GM13977 (cell line): Measurements from ENCODE around the gene SLC4A9.

Experiments used
- DNase-seq: peaks from one replicate; pipeline ENCODE4 v3.0.0; 2012; ENCODE audit warnings: low spot score
- in situ Hi-C: fragments of 300-500 bp; cut with MboI; formaldehyde crosslinking; loops from one replicate; pipeline ENCODE4 v1.12.0; 2022; ENCODE audit warnings: low sequenced_read_pairs, low pct_unique_long_range_greater_than_20kb, mixed read lengths, inconsistent platforms; ENCODE audit not compliant: unreplicated experiment
- TF ChIP-seq, protein P1 (sequence below): IDR thresholded peaks from 2 replicates; pipeline ENCODE4 v1.5.1; 2012; ENCODE audit warnings: mild to moderate bottlenecking, control low read depth; ENCODE audit not compliant: insufficient read depth; ENCODE audit errors: extremely low read depth, missing control alignments

The SLC4A9 gene

DNA sequence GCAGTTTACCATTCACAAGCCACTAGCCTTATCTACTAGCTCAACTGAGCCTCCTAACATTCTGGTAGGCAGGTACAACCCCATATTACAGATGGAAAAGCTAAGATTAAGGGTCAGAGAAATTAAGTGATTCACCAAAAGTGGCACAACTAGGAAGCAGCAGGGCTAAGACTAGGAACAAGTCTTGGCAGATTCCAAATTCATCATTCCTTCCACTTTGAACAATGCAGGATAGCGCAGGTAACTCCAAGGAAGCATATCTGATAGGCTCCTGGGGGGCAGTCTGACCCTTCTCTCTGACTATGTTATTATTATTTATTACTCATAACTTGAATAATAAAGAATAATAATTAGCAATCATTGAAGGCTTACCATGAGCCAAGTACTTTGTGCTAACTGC is 22.1 kb upstream of the SLC4A9 start:
- in situ Hi-C loops: no loop called here
- no peak for DNase-seq
- TF ChIP-seq, protein P1, sequence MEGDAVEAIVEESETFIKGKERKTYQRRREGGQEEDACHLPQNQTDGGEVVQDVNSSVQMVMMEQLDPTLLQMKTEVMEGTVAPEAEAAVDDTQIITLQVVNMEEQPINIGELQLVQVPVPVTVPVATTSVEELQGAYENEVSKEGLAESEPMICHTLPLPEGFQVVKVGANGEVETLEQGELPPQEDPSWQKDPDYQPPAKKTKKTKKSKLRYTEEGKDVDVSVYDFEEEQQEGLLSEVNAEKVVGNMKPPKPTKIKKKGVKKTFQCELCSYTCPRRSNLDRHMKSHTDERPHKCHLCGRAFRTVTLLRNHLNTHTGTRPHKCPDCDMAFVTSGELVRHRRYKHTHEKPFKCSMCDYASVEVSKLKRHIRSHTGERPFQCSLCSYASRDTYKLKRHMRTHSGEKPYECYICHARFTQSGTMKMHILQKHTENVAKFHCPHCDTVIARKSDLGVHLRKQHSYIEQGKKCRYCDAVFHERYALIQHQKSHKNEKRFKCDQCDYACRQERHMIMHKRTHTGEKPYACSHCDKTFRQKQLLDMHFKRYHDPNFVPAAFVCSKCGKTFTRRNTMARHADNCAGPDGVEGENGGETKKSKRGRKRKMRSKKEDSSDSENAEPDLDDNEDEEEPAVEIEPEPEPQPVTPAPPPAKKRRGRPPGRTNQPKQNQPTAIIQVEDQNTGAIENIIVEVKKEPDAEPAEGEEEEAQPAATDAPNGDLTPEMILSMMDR: no peak

DNA sequence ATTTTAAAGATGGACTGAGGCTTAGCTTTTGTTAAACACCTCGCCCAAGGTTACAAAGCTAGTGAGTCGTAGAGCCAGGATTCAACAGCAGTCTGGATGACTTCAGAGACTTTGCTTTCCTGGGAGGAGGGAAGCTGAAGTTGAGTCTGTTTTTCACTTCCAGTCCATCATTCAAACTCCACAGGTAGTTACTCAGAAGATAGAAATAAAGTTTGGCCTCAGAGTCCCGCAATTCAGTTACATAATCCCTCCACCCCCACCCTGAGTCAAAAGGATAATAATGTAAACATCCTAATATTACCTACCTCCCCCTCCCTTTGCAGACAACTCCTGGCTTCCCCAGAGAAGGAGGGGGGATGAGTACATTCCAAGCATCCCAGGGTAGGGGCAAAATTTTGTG is 21.7 kb upstream of the SLC4A9 start:
- in situ Hi-C loops: no loop called here
- TF ChIP-seq, protein P1: no peak
- DNase-seq: no peak

DNA sequence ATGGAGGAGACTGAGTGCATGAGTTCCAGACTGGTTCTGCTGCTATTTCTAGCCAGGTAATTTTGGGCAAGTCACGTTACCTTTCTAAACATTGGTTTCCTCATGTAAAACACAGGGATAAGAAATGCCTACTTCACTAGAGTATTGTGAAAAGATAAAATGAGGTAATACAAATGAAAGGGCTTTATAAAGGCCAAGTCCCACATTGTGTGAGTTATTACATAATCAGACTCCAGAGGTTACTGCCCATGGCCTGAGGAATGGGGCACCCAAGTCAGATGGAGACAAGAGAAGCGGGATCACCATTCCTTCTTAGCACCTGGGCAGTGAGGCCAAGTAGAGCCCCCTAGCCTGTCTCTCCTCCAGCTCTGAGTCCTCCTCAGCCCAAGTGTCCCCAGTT is 21.1 kb upstream of the SLC4A9 start:
- in situ Hi-C loops: no loop called here
- TF ChIP-seq, protein P1: no peak
- no peak for DNase-seq

DNA sequence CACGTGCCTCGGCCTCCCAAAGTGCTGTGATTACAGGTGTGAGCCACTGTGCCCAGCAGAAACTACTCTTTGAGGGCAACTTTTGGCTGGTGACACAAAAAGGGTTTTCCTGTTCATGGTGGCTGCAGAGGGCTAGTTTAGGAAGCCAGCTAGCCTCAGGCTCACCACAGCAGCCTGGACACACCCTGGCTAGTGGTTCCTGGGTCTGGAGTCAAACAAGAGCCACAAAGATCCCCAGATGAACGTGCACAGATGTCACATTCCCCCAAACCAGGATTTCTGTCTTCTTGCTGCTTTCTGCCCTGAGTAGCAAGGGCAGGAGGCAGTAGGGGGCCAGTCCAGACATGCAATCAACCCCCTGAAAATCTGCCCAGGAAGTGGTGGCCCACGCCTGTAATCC is 20.4 kb upstream of the SLC4A9 start:
- in situ Hi-C loops: no loop called here
- no peak for DNase-seq
- TF ChIP-seq, protein P1: no peak

DNA sequence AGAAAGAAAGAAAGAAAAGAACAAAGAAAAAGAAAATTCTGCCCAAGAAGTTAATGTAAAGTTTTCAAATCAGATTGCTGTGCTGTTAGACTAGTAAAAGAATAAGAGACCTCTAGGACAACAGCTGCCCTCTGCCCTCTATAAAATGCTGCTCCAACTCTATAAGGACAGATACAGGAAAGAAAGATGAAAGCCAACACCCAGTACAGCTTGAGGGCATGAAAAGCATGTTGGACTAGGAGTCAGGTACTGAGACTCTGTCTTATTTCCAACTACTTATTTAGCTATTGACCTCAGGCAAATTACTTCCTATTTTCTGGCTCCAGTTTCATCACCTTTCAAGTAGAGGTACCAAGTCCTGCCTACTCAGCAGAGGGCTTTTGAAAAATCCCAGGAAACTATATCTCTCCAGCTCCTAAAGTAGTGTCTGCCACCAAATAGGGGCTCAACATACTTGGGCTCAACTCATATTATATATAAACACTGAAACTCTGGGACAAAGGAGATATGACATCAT is 19.3 kb upstream of the SLC4A9 start:
- TF ChIP-seq, protein P1: no peak
- in situ Hi-C loops: no loop called here
- DNase-seq: no peak

DNA sequence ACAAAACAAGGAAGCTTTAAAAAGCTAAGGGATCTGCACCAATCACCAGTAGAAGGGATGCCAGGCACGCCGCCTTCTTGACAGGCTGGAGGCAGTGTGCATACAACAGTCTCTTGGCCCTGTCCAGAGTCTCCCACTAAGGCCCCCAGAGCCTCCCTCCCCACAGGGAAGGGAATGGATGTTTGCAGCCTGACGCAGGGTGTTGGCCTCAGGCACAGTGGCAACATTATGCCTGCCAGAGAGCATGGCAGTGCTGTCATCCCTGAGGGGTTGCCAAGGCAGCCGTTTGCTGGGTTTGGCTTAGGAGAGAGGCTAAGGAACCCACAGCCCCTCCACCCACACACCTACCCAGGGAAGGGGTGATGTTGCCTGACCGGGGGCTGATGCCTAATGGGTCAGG is 18.4 kb upstream of the SLC4A9 start:
- DNase-seq: no peak
- TF ChIP-seq, protein P1: no peak
- in situ Hi-C loops: no loop called here

DNA sequence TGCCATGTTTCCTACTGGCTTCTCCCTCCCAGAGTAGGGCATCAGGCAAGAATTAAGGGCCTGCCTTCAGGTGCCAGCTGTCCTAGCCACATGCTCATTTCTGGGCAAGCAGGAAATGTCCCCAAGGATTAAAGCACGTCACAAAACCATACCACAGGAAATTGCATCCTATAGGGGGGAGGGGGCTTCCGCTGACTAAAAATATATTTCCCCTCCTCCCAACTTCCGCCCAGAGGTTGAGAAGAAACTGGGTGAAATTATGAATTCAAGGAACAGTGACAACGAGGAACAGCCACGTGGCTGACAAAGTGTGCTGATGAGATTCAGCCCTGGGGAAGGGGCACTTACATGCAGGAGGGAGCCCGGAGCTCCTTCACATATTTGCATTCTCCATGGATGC is 17.7 kb upstream of the SLC4A9 start:
- DNase-seq: no peak
- in situ Hi-C loops: no loop called here
- TF ChIP-seq, protein P1: no peak
